GM23338 (cell line): ENCODE results near the gene LUC7L2. TPM values are rescaled to one million over a fixed set of nuclear protein-coding genes. Genes with fewer than 3 reads are reported as not detected.

Source experiments
- ATAC-seq: fragments of 200-7000 bp; cut with Tn5 transposase; 3 replicates; pipeline ENCODE4 v1.9.1; 2020
- DNase-seq: peaks from one replicate; pipeline ENCODE4 v3.0.0-alpha.2; 2015; ENCODE audit warnings: low spot score
- H2AFZ ChIP-seq: fragments of 200-600 bp; sonication (generic); 2 replicates; pipeline ENCODE4 v1.8.0; 2016; ENCODE audit warnings: antibody characterized with exemption, mild to moderate bottlenecking, moderate library complexity
- H3F3A ChIP-seq: fragments of 200-600 bp; sonication (generic); replicated peaks from 2 replicates; pipeline ENCODE4 v1.8.0; 2017; ENCODE audit warnings: antibody characterized with exemption, mixed run types, low read depth
- H3K27ac ChIP-seq: fragments of 200-600 bp; sonication (generic); 2 replicates; pipeline ENCODE4 v1.6.1; 2016; ENCODE audit warnings: low read depth
- H3K27me3 ChIP-seq: fragments of 200-600 bp; sonication (generic); 2 replicates; pipeline ENCODE4 v1.8.0; 2016; ENCODE audit warnings: mild to moderate bottlenecking, mixed run types, moderate library complexity; ENCODE audit not compliant: insufficient read depth
- H3K36me3 ChIP-seq: fragments of 200-600 bp; sonication (generic); 2 replicates; pipeline ENCODE4 v1.8.0; 2016; ENCODE audit warnings: mild to moderate bottlenecking; ENCODE audit not compliant: insufficient read depth
- H3K4me1 ChIP-seq: fragments of 200-600 bp; sonication (generic); 2 replicates; pipeline ENCODE4 v1.8.0; 2016; ENCODE audit warnings: mild to moderate bottlenecking, moderate library complexity; ENCODE audit not compliant: insufficient read depth
- H3K4me2 ChIP-seq: fragments of 200-600 bp; sonication (generic); 2 replicates; pipeline ENCODE4 v1.7.1; 2017; ENCODE audit warnings: mixed run types
- H3K4me3 ChIP-seq: fragments of 200-600 bp; sonication (generic); 2 replicates; pipeline ENCODE4 v1.6.1; 2016; ENCODE audit warnings: mixed run types
- H3K79me2 ChIP-seq: fragments of 200-600 bp; sonication (generic); replicated peaks from 2 replicates; pipeline ENCODE4 v1.8.0; 2017; ENCODE audit warnings: mild to moderate bottlenecking; ENCODE audit not compliant: insufficient read depth
- H3K9me2 ChIP-seq: fragments of 200-600 bp; sonication (generic); 2 replicates; pipeline ENCODE4 v1.8.0; 2017; ENCODE audit not compliant: insufficient read depth
- H4K20me1 ChIP-seq: fragments of 200-600 bp; sonication (generic); replicated peaks from 2 replicates; pipeline ENCODE4 v1.8.0; 2017; ENCODE audit warnings: mild to moderate bottlenecking; ENCODE audit not compliant: insufficient read depth
- H3K27ac Mint-ChIP-seq: 2 replicates; pipeline ENCODE4 v1.8.0; 2020; ENCODE audit warnings: inconsistent platforms, mild to moderate bottlenecking, moderate library complexity, mixed read lengths
- H3K27me3 Mint-ChIP-seq: 3 replicates; pipeline ENCODE4 v1.8.0; 2022; ENCODE audit warnings: low read depth, mild to moderate bottlenecking, moderate library complexity, mixed read lengths, inconsistent platforms; ENCODE audit not compliant: insufficient read depth, poor library complexity
- H3K36me3 Mint-ChIP-seq: 3 replicates; pipeline ENCODE4 v1.8.0; 2021; ENCODE audit warnings: low read depth, mild to moderate bottlenecking, inconsistent platforms, moderate library complexity, mixed read lengths
- H3K4me1 Mint-ChIP-seq: 3 replicates; pipeline ENCODE4 v1.8.0; 2020; ENCODE audit warnings: mild to moderate bottlenecking, inconsistent platforms, mixed read lengths
- H3K4me3 Mint-ChIP-seq: 3 replicates; pipeline ENCODE4 v1.8.0; 2021; ENCODE audit warnings: moderate library complexity, mild to moderate bottlenecking, inconsistent platforms, mixed read lengths
- H3K9me3 Mint-ChIP-seq: 3 replicates; pipeline ENCODE4 v1.8.0; 2020; ENCODE audit warnings: moderate library complexity, mild to moderate bottlenecking, inconsistent platforms, mixed read lengths
- CREB1 ChIP-seq: fragments of 250-450 bp; sonication (Bioruptor Pico); IDR thresholded peaks from 2 replicates; pipeline ENCODE4 v1.5.0; 2020; ENCODE audit warnings: low read depth, mild to moderate bottlenecking, moderate library complexity
- EZH2 ChIP-seq: fragments of 200-600 bp; sonication (generic); IDR thresholded peaks from one replicate; pipeline ENCODE4 v1.8.0; 2017; ENCODE audit warnings: antibody characterized with exemption, mild to moderate bottlenecking, low read depth; ENCODE audit not compliant: unreplicated experiment
- EZH2phosphoT487 ChIP-seq: fragments of 200-600 bp; sonication (generic); IDR thresholded peaks from one replicate; pipeline ENCODE4 v1.8.1; 2018; ENCODE audit warnings: antibody characterized with exemption; ENCODE audit not compliant: unreplicated experiment
- JUNB ChIP-seq: IDR thresholded peaks from one replicate; pipeline ENCODE4 v1.6.1; 2016; ENCODE audit warnings: antibody characterized with exemption; ENCODE audit not compliant: unreplicated experiment
- NANOG ChIP-seq: IDR thresholded peaks from 2 replicates; pipeline ENCODE4 v1.6.1; 2016; ENCODE audit warnings: antibody characterized with exemption, borderline replicate concordance
- POLR2AphosphoS5 ChIP-seq: IDR thresholded peaks from 2 replicates; pipeline ENCODE4 v1.6.1; 2016; ENCODE audit warnings: antibody characterized with exemption, low read depth
- STAT1 ChIP-seq: IDR thresholded peaks from one replicate; pipeline ENCODE4 v1.6.1; 2016; ENCODE audit warnings: antibody characterized with exemption; ENCODE audit not compliant: unreplicated experiment
- ZNF114 ChIP-seq: fragments of 250-450 bp; sonication (Bioruptor Pico); IDR thresholded peaks from 2 replicates; pipeline ENCODE4 v1.5.0; 2020; ENCODE audit warnings: mild to moderate bottlenecking, moderate library complexity
- ZNF331 ChIP-seq: fragments of 250-450 bp; sonication (Bioruptor Pico); IDR thresholded peaks from 2 replicates; pipeline ENCODE4 v1.5.0; 2020; ENCODE audit warnings: low read depth, mild to moderate bottlenecking, moderate library complexity
- polyA plus RNA-seq: library from polyadenylated mRNA; unstranded; fragments of >200 nt; fragmentation: Nextera tagmentation; extraction: Ambion mirVana; gene quantifications from 2 replicates; pipeline ENCODE4 v1.2.1, GENCODE V29; 2016
- total RNA-seq: library from RNA; depleted of rRNA; stranded (reverse); fragments of >200 nt; shearing (Covaris generic); gene quantifications from 2 replicates; pipeline ENCODE4 v1.2.3, GENCODE V29; 2014
- TF ChIP-seq, protein P1 (sequence below): IDR thresholded peaks from one replicate; pipeline ENCODE4 v1.6.1; 2018; ENCODE audit warnings: antibody characterized with exemption; ENCODE audit not compliant: unreplicated experiment
- TF ChIP-seq, protein P2 (sequence below): fragments of 250-450 bp; sonication (Bioruptor Pico); IDR thresholded peaks from 2 replicates; pipeline ENCODE4 v1.5.0; 2020; ENCODE audit warnings: mild to moderate bottlenecking, moderate library complexity
- TF ChIP-seq, protein P3 (sequence below), 2 experiments: fragments of 200-600 bp in 1 of 2; sonication (generic) in 1 of 2; conservative IDR thresholded peaks; 2 replicates each; pipeline versions ENCODE4 v1.5.1 to v1.6.1; 2016 to 2017; ENCODE audit warnings: antibody characterized with exemption in 2 of 2, low read depth in 2 of 2, mild to moderate bottlenecking in 2 of 2, moderate library complexity in 1 of 2
- TF ChIP-seq, protein P4 (sequence below): IDR thresholded peaks from 2 replicates; pipeline ENCODE4 v1.6.1; 2016; ENCODE audit warnings: antibody characterized with exemption

Gene LUC7L2
- total and polyA plus RNA-seq, 2 experiments from 2014 or later = 40.3 to 57.3 TPM

DNA sequence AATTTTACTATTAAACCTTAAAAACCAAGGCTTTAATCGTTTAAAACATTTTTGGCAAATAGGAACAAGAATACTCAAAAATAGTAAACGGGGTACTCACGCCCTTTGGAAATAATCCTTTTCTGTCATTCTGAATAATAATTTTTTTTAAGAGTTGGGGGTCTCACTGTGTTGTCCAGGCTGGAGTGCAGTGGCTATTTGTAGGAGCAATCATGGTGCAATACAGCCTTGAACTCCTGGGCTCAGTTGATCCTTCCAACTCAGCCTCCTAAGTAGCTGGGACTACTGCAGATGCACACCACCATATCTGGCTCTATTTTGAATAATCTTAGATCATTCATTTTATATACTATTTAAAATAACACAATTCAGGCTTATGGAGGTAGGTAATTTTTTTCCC, 24.9 kb downstream of the LUC7L2 start:
- Histone ChIP-seq H3K4me1 (no peaks in the 10 kb centered on the region), H3K9me2 (no peaks in the 10 kb centered on the region), H3F3A (no peaks in the 10 kb centered on the region), H4K20me1 (peaks cover 7% of the 10 kb centered on the region), H3K79me2 (peaks cover 84% of the 10 kb centered on the region), H3K36me3 (peaks cover 24% of the 10 kb centered on the region), H3K27ac (no peak overlapping the region), H3K4me2 (no peak overlapping the region), H3K27me3 (no peaks in the 10 kb centered on the region), H2AFZ (no peak overlapping the region), H3K4me3 (no peak overlapping the region)
- no peak overlapping the region for H3K27ac Mint-ChIP-seq
- H3K36me3 Mint-ChIP-seq = peaks cover 60% of the 10 kb centered on the region
- no peaks in the 10 kb centered on the region for H3K9me3 Mint-ChIP-seq
- DNase-seq = no peak
- ATAC-seq = no peak
- H3K4me3 Mint-ChIP-seq = no peak overlapping the region
- no peaks in the 10 kb centered on the region for H3K27me3 Mint-ChIP-seq
- H3K4me1 Mint-ChIP-seq = no peaks in the 10 kb centered on the region
- TF ChIP-seq NANOG (no peak), EZH2 (no peak), ZNF114 (CRISPR knock-in tag) (no peak), ZNF331 (CRISPR knock-in tag) (no peak), JUNB (no peak), CREB1 (no peak), STAT1 (no peak), POLR2AphosphoS5 (no peak), EZH2phosphoT487 (no peak)
- TF ChIP-seq, protein P1, sequence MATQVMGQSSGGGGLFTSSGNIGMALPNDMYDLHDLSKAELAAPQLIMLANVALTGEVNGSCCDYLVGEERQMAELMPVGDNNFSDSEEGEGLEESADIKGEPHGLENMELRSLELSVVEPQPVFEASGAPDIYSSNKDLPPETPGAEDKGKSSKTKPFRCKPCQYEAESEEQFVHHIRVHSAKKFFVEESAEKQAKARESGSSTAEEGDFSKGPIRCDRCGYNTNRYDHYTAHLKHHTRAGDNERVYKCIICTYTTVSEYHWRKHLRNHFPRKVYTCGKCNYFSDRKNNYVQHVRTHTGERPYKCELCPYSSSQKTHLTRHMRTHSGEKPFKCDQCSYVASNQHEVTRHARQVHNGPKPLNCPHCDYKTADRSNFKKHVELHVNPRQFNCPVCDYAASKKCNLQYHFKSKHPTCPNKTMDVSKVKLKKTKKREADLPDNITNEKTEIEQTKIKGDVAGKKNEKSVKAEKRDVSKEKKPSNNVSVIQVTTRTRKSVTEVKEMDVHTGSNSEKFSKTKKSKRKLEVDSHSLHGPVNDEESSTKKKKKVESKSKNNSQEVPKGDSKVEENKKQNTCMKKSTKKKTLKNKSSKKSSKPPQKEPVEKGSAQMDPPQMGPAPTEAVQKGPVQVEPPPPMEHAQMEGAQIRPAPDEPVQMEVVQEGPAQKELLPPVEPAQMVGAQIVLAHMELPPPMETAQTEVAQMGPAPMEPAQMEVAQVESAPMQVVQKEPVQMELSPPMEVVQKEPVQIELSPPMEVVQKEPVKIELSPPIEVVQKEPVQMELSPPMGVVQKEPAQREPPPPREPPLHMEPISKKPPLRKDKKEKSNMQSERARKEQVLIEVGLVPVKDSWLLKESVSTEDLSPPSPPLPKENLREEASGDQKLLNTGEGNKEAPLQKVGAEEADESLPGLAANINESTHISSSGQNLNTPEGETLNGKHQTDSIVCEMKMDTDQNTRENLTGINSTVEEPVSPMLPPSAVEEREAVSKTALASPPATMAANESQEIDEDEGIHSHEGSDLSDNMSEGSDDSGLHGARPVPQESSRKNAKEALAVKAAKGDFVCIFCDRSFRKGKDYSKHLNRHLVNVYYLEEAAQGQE = no peak
- TF ChIP-seq, protein P2, sequence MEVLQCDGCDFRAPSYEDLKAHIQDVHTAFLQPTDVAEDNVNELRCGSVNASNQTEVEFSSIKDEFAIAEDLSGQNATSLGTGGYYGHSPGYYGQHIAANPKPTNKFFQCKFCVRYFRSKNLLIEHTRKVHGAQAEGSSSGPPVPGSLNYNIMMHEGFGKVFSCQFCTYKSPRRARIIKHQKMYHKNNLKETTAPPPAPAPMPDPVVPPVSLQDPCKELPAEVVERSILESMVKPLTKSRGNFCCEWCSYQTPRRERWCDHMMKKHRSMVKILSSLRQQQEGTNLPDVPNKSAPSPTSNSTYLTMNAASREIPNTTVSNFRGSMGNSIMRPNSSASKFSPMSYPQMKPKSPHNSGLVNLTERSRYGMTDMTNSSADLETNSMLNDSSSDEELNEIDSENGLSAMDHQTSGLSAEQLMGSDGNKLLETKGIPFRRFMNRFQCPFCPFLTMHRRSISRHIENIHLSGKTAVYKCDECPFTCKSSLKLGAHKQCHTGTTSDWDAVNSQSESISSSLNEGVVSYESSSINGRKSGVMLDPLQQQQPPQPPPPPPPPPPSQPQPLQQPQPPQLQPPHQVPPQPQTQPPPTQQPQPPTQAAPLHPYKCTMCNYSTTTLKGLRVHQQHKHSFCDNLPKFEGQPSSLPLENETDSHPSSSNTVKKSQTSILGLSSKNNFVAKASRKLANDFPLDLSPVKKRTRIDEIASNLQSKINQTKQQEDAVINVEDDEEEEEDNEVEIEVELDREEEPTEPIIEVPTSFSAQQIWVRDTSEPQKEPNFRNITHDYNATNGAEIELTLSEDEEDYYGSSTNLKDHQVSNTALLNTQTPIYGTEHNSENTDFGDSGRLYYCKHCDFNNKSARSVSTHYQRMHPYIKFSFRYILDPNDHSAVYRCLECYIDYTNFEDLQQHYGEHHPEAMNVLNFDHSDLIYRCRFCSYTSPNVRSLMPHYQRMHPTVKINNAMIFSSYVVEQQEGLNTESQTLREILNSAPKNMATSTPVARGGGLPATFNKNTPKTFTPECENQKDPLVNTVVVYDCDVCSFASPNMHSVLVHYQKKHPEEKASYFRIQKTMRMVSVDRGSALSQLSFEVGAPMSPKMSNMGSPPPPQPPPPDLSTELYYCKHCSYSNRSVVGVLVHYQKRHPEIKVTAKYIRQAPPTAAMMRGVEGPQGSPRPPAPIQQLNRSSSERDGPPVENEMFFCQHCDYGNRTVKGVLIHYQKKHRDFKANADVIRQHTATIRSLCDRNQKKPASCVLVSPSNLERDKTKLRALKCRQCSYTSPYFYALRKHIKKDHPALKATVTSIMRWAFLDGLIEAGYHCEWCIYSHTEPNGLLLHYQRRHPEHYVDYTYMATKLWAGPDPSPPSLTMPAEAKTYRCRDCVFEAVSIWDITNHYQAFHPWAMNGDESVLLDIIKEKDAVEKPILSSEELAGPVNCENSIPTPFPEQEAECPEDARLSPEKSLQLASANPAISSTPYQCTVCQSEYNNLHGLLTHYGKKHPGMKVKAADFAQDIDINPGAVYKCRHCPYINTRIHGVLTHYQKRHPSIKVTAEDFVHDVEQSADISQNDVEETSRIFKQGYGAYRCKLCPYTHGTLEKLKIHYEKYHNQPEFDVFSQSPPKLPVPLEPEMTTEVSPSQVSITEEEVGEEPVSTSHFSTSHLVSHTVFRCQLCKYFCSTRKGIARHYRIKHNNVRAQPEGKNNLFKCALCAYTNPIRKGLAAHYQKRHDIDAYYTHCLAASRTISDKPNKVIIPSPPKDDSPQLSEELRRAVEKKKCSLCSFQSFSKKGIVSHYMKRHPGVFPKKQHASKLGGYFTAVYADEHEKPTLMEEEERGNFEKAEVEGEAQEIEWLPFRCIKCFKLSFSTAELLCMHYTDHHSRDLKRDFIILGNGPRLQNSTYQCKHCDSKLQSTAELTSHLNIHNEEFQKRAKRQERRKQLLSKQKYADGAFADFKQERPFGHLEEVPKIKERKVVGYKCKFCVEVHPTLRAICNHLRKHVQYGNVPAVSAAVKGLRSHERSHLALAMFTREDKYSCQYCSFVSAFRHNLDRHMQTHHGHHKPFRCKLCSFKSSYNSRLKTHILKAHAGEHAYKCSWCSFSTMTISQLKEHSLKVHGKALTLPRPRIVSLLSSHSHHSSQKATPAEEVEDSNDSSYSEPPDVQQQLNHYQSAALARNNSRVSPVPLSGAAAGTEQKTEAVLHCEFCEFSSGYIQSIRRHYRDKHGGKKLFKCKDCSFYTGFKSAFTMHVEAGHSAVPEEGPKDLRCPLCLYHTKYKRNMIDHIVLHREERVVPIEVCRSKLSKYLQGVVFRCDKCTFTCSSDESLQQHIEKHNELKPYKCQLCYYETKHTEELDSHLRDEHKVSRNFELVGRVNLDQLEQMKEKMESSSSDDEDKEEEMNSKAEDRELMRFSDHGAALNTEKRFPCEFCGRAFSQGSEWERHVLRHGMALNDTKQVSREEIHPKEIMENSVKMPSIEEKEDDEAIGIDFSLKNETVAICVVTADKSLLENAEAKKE (CRISPR knock-in tag) = no peak
- TF ChIP-seq, protein P3, sequence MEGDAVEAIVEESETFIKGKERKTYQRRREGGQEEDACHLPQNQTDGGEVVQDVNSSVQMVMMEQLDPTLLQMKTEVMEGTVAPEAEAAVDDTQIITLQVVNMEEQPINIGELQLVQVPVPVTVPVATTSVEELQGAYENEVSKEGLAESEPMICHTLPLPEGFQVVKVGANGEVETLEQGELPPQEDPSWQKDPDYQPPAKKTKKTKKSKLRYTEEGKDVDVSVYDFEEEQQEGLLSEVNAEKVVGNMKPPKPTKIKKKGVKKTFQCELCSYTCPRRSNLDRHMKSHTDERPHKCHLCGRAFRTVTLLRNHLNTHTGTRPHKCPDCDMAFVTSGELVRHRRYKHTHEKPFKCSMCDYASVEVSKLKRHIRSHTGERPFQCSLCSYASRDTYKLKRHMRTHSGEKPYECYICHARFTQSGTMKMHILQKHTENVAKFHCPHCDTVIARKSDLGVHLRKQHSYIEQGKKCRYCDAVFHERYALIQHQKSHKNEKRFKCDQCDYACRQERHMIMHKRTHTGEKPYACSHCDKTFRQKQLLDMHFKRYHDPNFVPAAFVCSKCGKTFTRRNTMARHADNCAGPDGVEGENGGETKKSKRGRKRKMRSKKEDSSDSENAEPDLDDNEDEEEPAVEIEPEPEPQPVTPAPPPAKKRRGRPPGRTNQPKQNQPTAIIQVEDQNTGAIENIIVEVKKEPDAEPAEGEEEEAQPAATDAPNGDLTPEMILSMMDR (conservative IDR thresholded peaks at IDR 0.05; ENCODE audit: low read depth in 2 of 2) = no peak
- TF ChIP-seq, protein P4, sequence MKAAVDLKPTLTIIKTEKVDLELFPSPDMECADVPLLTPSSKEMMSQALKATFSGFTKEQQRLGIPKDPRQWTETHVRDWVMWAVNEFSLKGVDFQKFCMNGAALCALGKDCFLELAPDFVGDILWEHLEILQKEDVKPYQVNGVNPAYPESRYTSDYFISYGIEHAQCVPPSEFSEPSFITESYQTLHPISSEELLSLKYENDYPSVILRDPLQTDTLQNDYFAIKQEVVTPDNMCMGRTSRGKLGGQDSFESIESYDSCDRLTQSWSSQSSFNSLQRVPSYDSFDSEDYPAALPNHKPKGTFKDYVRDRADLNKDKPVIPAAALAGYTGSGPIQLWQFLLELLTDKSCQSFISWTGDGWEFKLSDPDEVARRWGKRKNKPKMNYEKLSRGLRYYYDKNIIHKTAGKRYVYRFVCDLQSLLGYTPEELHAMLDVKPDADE = no peak
